ENCODE results near the gene NRDC.
A peak's percentile ranks its signal among the peaks of the same experiment; 100 is the strongest.

The NRDC gene

GRCh38 chr1:51912881-51913280, 34.4 kb upstream of the NRDC start:
- no peaks in the 10 kb centered on the region for H3K79me2 ChIP-seq (ENCODE audit: low read length)
- no peaks in the 10 kb centered on the region for H3K9me2 ChIP-seq (replicated peaks; ENCODE audit: insufficient read depth, low read length)
- no peaks in the 10 kb centered on the region for H3F3A ChIP-seq (ENCODE audit: insufficient read depth, low read length)
- no peaks in the 10 kb centered on the region for H3K27me3 ChIP-seq (replicated peaks; ENCODE audit: insufficient read depth, low read length)
- H3K27ac ChIP-seq (ENCODE audit: low read length), result no peak overlapping the region
- H3K9me3 ChIP-seq (replicated peaks; ENCODE audit: insufficient read depth, low read length), result no peaks in the 10 kb centered on the region
- no peak for DNase-seq
- no peak overlapping the region for H3K4me2 ChIP-seq (ENCODE audit: low read depth, low read length)
- no peaks in the 10 kb centered on the region for H3K36me3 ChIP-seq (replicated peaks; ENCODE audit: insufficient read depth, low read length)
- H3K9ac ChIP-seq (ENCODE audit: low read length), result no peak overlapping the region
- H4K20me1 ChIP-seq (ENCODE audit: insufficient read depth, low read length), result no peaks in the 10 kb centered on the region
- H3K4me1 ChIP-seq (ENCODE audit: low read length), result no peaks in the 10 kb centered on the region
- H2AFZ ChIP-seq (ENCODE audit: low read length), result no peak overlapping the region
- no peak overlapping the region for H3K4me3 ChIP-seq (ENCODE audit: low read length)
- no peak for TF ChIP-seq EZH2phosphoT487 (IDR thresholded peaks at IDR 0.05; ENCODE audit: low read length)
- no peak for TF ChIP-seq CTCF (IDR thresholded peaks at IDR 0.05; ENCODE audit: low read length)
- TF ChIP-seq EZH2 (optimal IDR thresholded peaks at IDR 0.05; ENCODE audit: low read depth, low read length), result no peak

GRCh38 chr1:51910221-51911000, 31.9 kb upstream of the NRDC start:
- no peaks in the 10 kb centered on the region for H3K79me2 ChIP-seq (ENCODE audit: low read length)
- no peak overlapping the region for H2AFZ ChIP-seq (ENCODE audit: low read length)
- no peaks in the 10 kb centered on the region for H3F3A ChIP-seq (ENCODE audit: insufficient read depth, low read length)
- H3K4me3 ChIP-seq (ENCODE audit: low read length), result no peak overlapping the region
- no peak overlapping the region for H3K9ac ChIP-seq (ENCODE audit: low read length)
- no peak for TF ChIP-seq EZH2phosphoT487 (IDR thresholded peaks at IDR 0.05; ENCODE audit: low read length)
- H3K36me3 ChIP-seq (replicated peaks; ENCODE audit: insufficient read depth, low read length), result no peaks in the 10 kb centered on the region
- no peaks in the 10 kb centered on the region for H3K9me3 ChIP-seq (replicated peaks; ENCODE audit: insufficient read depth, low read length)
- H4K20me1 ChIP-seq (ENCODE audit: insufficient read depth, low read length), result no peaks in the 10 kb centered on the region
- peaks cover 8% of the 10 kb centered on the region for H3K4me1 ChIP-seq (ENCODE audit: low read length)
- no peaks in the 10 kb centered on the region for H3K9me2 ChIP-seq (replicated peaks; ENCODE audit: insufficient read depth, low read length)
- H3K27ac ChIP-seq (ENCODE audit: low read length), result no peak overlapping the region
- H3K27me3 ChIP-seq (replicated peaks; ENCODE audit: insufficient read depth, low read length), result no peaks in the 10 kb centered on the region
- no peak overlapping the region for H3K4me2 ChIP-seq (ENCODE audit: low read depth, low read length)
- DNase-seq, result no peak

- Histone ChIP-seq H3K36me3 (replicated peaks; ENCODE audit: insufficient read depth, low read length) (no peaks in the 10 kb centered on the region), H3K9me3 (replicated peaks; ENCODE audit: insufficient read depth, low read length) (no peaks in the 10 kb centered on the region), H3K27me3 (replicated peaks; ENCODE audit: insufficient read depth, low read length) (no peaks in the 10 kb centered on the region), H3K4me2 (ENCODE audit: low read depth, low read length) (no peak overlapping the region), H3K79me2 (ENCODE audit: low read length) (no peaks in the 10 kb centered on the region), H3F3A (ENCODE audit: insufficient read depth, low read length) (no peaks in the 10 kb centered on the region), H3K4me1 (ENCODE audit: low read length) (peaks cover 8% of the 10 kb centered on the region), H3K27ac (ENCODE audit: low read length) (no peak overlapping the region), H4K20me1 (ENCODE audit: insufficient read depth, low read length) (no peaks in the 10 kb centered on the region), H3K9me2 (replicated peaks; ENCODE audit: insufficient read depth, low read length) (no peaks in the 10 kb centered on the region), H3K4me3 (ENCODE audit: low read length) (no peak overlapping the region), H2AFZ (ENCODE audit: low read length) (no peak overlapping the region), H3K9ac (ENCODE audit: low read length) (no peak overlapping the region)
- TF ChIP-seq EZH2phosphoT487 (IDR thresholded peaks at IDR 0.05; ENCODE audit: low read length) (no peak), CTCF (IDR thresholded peaks at IDR 0.05; ENCODE audit: low read length) (no peak), EZH2 (optimal IDR thresholded peaks at IDR 0.05; ENCODE audit: low read depth, low read length) (no peak)
- DNase-seq, result no peak
Measured at GRCh38 chr1:51908499-51908898, 30.0 kb upstream of the NRDC start.

GRCh38 chr1:51907079-51907702, 28.7 kb upstream of the NRDC start:
- Histone ChIP-seq H3K4me1 (ENCODE audit: low read length) (peaks cover 8% of the 10 kb centered on the region), H3K79me2 (ENCODE audit: low read length) (no peaks in the 10 kb centered on the region), H3K27ac (ENCODE audit: low read length) (peak overlapping the region; percentile 44; the same call in 1 of the 2 replicates), H4K20me1 (ENCODE audit: insufficient read depth, low read length) (no peaks in the 10 kb centered on the region), H3K9me2 (replicated peaks; ENCODE audit: insufficient read depth, low read length) (no peaks in the 10 kb centered on the region), H3F3A (ENCODE audit: insufficient read depth, low read length) (no peaks in the 10 kb centered on the region), H3K27me3 (replicated peaks; ENCODE audit: insufficient read depth, low read length) (no peaks in the 10 kb centered on the region), H2AFZ (ENCODE audit: low read length) (peak overlapping the region; percentile 65), H3K4me2 (ENCODE audit: low read depth, low read length) (peak overlapping the region; percentile 68), H3K9me3 (replicated peaks; ENCODE audit: insufficient read depth, low read length) (no peaks in the 10 kb centered on the region), H3K9ac (ENCODE audit: low read length) (no peak overlapping the region), H3K4me3 (ENCODE audit: low read length) (no peak overlapping the region), H3K36me3 (replicated peaks; ENCODE audit: insufficient read depth, low read length) (no peaks in the 10 kb centered on the region)
- no peak for TF ChIP-seq EZH2phosphoT487 (IDR thresholded peaks at IDR 0.05; ENCODE audit: low read length)
- no peak for TF ChIP-seq CTCF (IDR thresholded peaks at IDR 0.05; ENCODE audit: low read length)
- peak; percentile 77 for DNase-seq
